K562 (cell line): ENCODE measurements around the gene ACTN1. TPM values are rescaled to one million over a fixed set of nuclear protein-coding genes. Genes with fewer than 3 reads are reported as not detected.

ENCODE experiments used
- ATAC-seq: fragments of 200-7000 bp; cut with Tn5 transposase; 3 replicates; pipeline ENCODE4 v1.9.1; 2020; ENCODE audit warnings: moderate library complexity
- BruUV-seq: library from RNA; stranded (reverse); fragments of 400-500 nt; replicated peaks from 2 replicates; lab custom pipeline; 2021; lab: Mats Ljungman, UMichigan
- CTCF ChIA-PET: fragments of 300-600 bp; formaldehyde crosslinking; extraction: SDS; loops from one replicate; lab custom pipeline; 2021; ENCODE audit warnings: low intra/inter-chr PET ratio; lab: Yijun Ruan, JAX
- POLR2A ChIA-PET: fragments of 300-600, 350-650 bp; sonication (Branson Sonifier 250); formaldehyde crosslinking; extraction: SDS; loops from one replicate; lab custom pipeline; 2021; ENCODE audit warnings: antibody characterized with exemption, inconsistent platforms; lab: Yijun Ruan, JAX
- DNase-seq, 4 experiments: peaks; one replicate each; pipeline versions ENCODE4 v3.0.0 to v3.0.0-alpha.2; 2011 to 2018; ENCODE audit warnings: low spot score in 3 of 4, mixed read lengths in 3 of 4; ENCODE audit errors: extremely low read depth in 1 of 4
- FAIRE-seq: peaks from 2 replicates; lab custom pipeline; 2011; peaks lifted over from hg19 to GRCh38; lab: Jason Lieb, UNC
- H2AFZ ChIP-seq: 2 replicates; pipeline ENCODE4 v1.6.0; 2011; ENCODE audit warnings: low read depth, low read length, control low read depth, inconsistent platforms
- H3K27ac ChIP-seq: fragments of 200-600 bp; 3 replicates; pipeline ENCODE4 v1.8.0; 2011; ENCODE audit warnings: low read depth, mild to moderate bottlenecking, control low read depth, inconsistent platforms, low read length, moderate library complexity, mixed read lengths; ENCODE audit errors: extremely low read depth
- H3K27me3 ChIP-seq, 2 experiments: fragments of 300-600 bp in 1 of 2; 2 replicates in 1 of 2; 3 replicates in 1 of 2; pipeline versions ENCODE4 v1.6.0 to v1.8.0; 2011; ENCODE audit warnings: inconsistent platforms in 2 of 2, low read length in 2 of 2, mild to moderate bottlenecking in 1 of 2, mixed read lengths in 1 of 2, moderate library complexity in 1 of 2; ENCODE audit not compliant: control insufficient read depth in 2 of 2, insufficient read depth in 2 of 2
- H3K36me3 ChIP-seq: fragments of 300-600 bp; 3 replicates; pipeline ENCODE4 v1.8.0; 2011; ENCODE audit warnings: mild to moderate bottlenecking, low read length, inconsistent platforms; ENCODE audit not compliant: control insufficient read depth, insufficient read depth
- H3K4me1 ChIP-seq, 2 experiments: fragments of 200-600 bp in 1 of 2; replicated peaks in 1 of 2; 2 replicates in 1 of 2; 3 replicates in 1 of 2; pipeline versions ENCODE4 v1.5.1 to v1.8.0; 2011; ENCODE audit warnings: inconsistent platforms in 2 of 2, low read length in 2 of 2, mild to moderate bottlenecking in 1 of 2, mixed read lengths in 1 of 2, moderate library complexity in 1 of 2; ENCODE audit not compliant: control insufficient read depth in 2 of 2, insufficient read depth in 2 of 2
- H3K4me2 ChIP-seq: 2 replicates; pipeline ENCODE4 v1.6.1; 2011; ENCODE audit warnings: low read length, control low read depth, inconsistent platforms, mixed read lengths; ENCODE audit not compliant: insufficient read depth
- H3K4me3 ChIP-seq: fragments of 200-600 bp; sonication (generic), shearing (Covaris generic); 2 replicates; pipeline ENCODE4 v1.5.1; 2016; ENCODE audit warnings: control low read depth, inconsistent platforms
- H3K79me2 ChIP-seq: fragments of 200-600 bp; 3 replicates; pipeline ENCODE4 v1.8.0; 2011; ENCODE audit warnings: low read length, inconsistent platforms; ENCODE audit not compliant: control insufficient read depth, insufficient read depth
- H3K9ac ChIP-seq, 2 experiments: 2 replicates each; pipeline versions ENCODE4 v1.6.0 to v1.6.1; 2011; ENCODE audit warnings: low read depth in 2 of 2, low read length in 2 of 2, control low read depth in 1 of 2, inconsistent platforms in 1 of 2, mild to moderate bottlenecking in 1 of 2, mixed read lengths in 1 of 2; ENCODE audit not compliant: insufficient read depth in 1 of 2
- H3K9me1 ChIP-seq: one replicate; pipeline ENCODE4 v1.6.0; 2011; ENCODE audit warnings: inconsistent platforms, mild to moderate bottlenecking, low read length, moderate library complexity; ENCODE audit not compliant: control insufficient read depth, insufficient read depth
- H3K9me3 ChIP-seq: replicated peaks from 2 replicates; pipeline ENCODE4 v1.5.1; 2011; ENCODE audit warnings: low read depth, low read length, inconsistent platforms; ENCODE audit not compliant: control insufficient read depth, insufficient read depth
- H4K20me1 ChIP-seq: replicated peaks from 2 replicates; pipeline ENCODE4 v1.6.1; 2011; ENCODE audit warnings: low read length, inconsistent platforms, mixed read lengths; ENCODE audit not compliant: control insufficient read depth, insufficient read depth
- CHCHD3 ChIP-seq: fragments of 250-450 bp; sonication (Bioruptor Pico); IDR thresholded peaks from 2 replicates; pipeline ENCODE4 v2.1.2; 2022; ENCODE audit warnings: mild to moderate bottlenecking
- CTCF ChIP-seq, 3 experiments: IDR thresholded peaks in 2 of 3; conservative IDR thresholded peaks in 1 of 3; 2 replicates each; pipeline ENCODE4 v1.5.1; 2011 to 2012; ENCODE audit warnings: low read length in 3 of 3, mild to moderate bottlenecking in 3 of 3, control low read depth in 2 of 3, improper control_type of control experiment in 1 of 3, inconsistent platforms in 1 of 3, low read depth in 1 of 3, mixed read lengths in 1 of 3, moderate library complexity in 1 of 3; ENCODE audit not compliant: insufficient read depth in 2 of 3
- EP300 ChIP-seq: IDR thresholded peaks from 2 replicates; pipeline ENCODE4 v1.6.1; 2012; ENCODE audit warnings: low read length, improper control_type of control experiment
- FOXJ2 ChIP-seq: fragments of 200-800 bp; sonication (Bioruptor generic); IDR thresholded peaks from 2 replicates; pipeline ENCODE4 v1.6.1; 2016; ENCODE audit warnings: missing genetic modification characterization, missing compliant biosample characterization
- KHSRP ChIP-seq: fragments of 450-650 bp; IDR thresholded peaks from 2 replicates; pipeline ENCODE4 v1.6.1; 2017
- KLF6 ChIP-seq: fragments of 250-450 bp; sonication (Bioruptor Pico); IDR thresholded peaks from 2 replicates; pipeline ENCODE4 v1.4.0; 2020; ENCODE audit warnings: mild to moderate bottlenecking, moderate library complexity, borderline replicate concordance
- RBM14 ChIP-seq: fragments of 200-400 bp; formaldehyde crosslinking; IDR thresholded peaks from 2 replicates; pipeline ENCODE4 v1.6.1; 2018; ENCODE audit warnings: low read depth, mild to moderate bottlenecking, low read length, moderate library complexity, borderline replicate concordance; ENCODE audit not compliant: insufficient read depth
- ZNF217 ChIP-seq: sonication (generic); formaldehyde crosslinking; IDR thresholded peaks from 2 replicates; pipeline ENCODE4 v1.8.0; 2022; ENCODE audit warnings: mild to moderate bottlenecking, missing genetic modification reagents
- ZNF280B ChIP-seq: fragments of 250-450 bp; sonication (Bioruptor Pico); IDR thresholded peaks from 2 replicates; pipeline ENCODE4 v1.5.1; 2021; ENCODE audit warnings: mild to moderate bottlenecking
- ZNF584 ChIP-seq: fragments of 200-800 bp; sonication (Bioruptor generic); IDR thresholded peaks from 2 replicates; pipeline ENCODE4 v1.6.1; 2016; ENCODE audit warnings: low read depth, mild to moderate bottlenecking, missing genetic modification characterization, missing compliant biosample characterization
- ZNF644 ChIP-seq: fragments of 200-800 bp; sonication (Bioruptor generic); IDR thresholded peaks from 2 replicates; pipeline ENCODE4 v1.6.1; 2016; ENCODE audit warnings: low read depth, missing genetic modification characterization, missing compliant biosample characterization
- ZNF668 ChIP-seq: fragments of 250-450 bp; sonication (Bioruptor Pico); IDR thresholded peaks from 2 replicates; pipeline ENCODE4 v1.8.0; 2022; ENCODE audit warnings: mild to moderate bottlenecking, inconsistent platforms
- ZNF76 ChIP-seq: fragments of 250-450 bp; sonication (Bioruptor Pico); IDR thresholded peaks from 2 replicates; pipeline ENCODE4 v1.4.0; 2020; ENCODE audit warnings: mild to moderate bottlenecking, moderate library complexity, borderline replicate concordance
- WGBS: fragments of 100-300 bp; shearing (Covaris generic); methylation state at CpG from one replicate; pipeline ENCODE4 v1.1.6; 2016; ENCODE audit warnings: low coverage, mixed read lengths; ENCODE audit not compliant: insufficient coverage; ENCODE audit errors: missing lambda C conversion rate; 5-methylcytosine and 5-hydroxymethylcytosine counted together
- in situ Hi-C: fragments of 300-500 bp; cut with MboI; formaldehyde crosslinking; loops from 4 replicates; pipeline ENCODE4 v1.15.0; 2018; ENCODE audit warnings: inconsistent platforms, mixed read lengths
- intact Hi-C: fragments of 100-400 bp; cut with micrococcal nuclease; formaldehyde crosslinking; loops from 2 replicates; pipeline ENCODE4 v1.14.2; 2022
- polyA plus RNA-seq, 8 experiments: library from polyadenylated mRNA; depleted of rRNA in 4 of 8; stranded (reverse) in 5 of 8; unstranded in 3 of 8; fragments of >200 nt; fragmentation: Nextera tagmentation in 2 of 8; fragmentation: Illumina TruSeq in 1 of 8; extraction: Ambion mirVana in 2 of 8; extraction: Trizol in 1 of 8; gene quantifications; 2 replicates each; pipeline versions ENCODE4 v1.2.1 to v1.2.3, GENCODE V29; 2011 to 2014; ENCODE audit warnings: inconsistent platforms in 1 of 8, missing spikeins in 1 of 8
- total RNA-seq, 7 experiments: library from RNA; depleted of rRNA in 6 of 7; stranded (reverse); fragments of >200 nt in 6 of 7; fragmentation: Illumina TruSeq in 2 of 7; extraction: Trizol in 2 of 7; gene quantifications; 2 replicates each; pipeline versions ENCODE4 v1.2.1 to v1.2.3, GENCODE V29; 2011 to 2021; ENCODE audit warnings: low replicate concordance in 1 of 7

Gene ACTN1
- total and polyA plus RNA-seq, 9 of the 15 experiments (the other 6 are each of a cell fraction or from before 2014, with no cell fraction given): 2.2 to 67.7 (median 34.5) TPM

- TF ChIP-seq ZNF280B (CRISPR knock-in tag): no peak
Measured at GRCh38 chr14:69027242-69027913, 48.3 kb upstream of the ACTN1 start (continued).

DNA sequence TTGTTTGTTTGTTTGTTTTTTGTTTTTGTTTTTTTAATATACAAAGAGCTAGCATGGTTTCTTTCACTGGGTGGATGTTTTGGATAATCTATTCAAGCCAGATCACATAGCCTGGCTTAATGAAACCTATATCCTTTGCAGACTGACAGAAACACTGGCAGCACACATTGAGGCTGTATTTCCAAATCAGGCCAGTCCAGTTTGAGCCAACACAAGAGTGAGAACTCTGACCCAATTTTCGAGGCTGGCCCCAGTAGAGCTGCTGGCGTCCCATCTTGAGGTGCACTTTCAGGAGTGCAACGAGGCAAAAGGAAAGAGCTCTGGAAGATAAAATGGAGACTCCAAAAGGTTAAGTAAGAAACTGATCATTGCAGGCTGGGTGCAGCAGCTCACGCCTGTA is 43.9 kb upstream of the ACTN1 start:
- H2AFZ ChIP-seq: no peak overlapping the region
- no peak overlapping the region for H3K27ac ChIP-seq
- TF ChIP-seq FOXJ2 (tag) (no peak), ZNF668 (CRISPR knock-in tag) (no peak), CHCHD3 (CRISPR knock-in tag) (no peak), EP300 (no peak), ZNF76 (no peak), RBM14 (no peak), CTCF (IDR thresholded peaks at IDR 0.05 in 2 of 3, conservative IDR thresholded peaks at IDR 0.05 in 1 of 3; ENCODE audit: insufficient read depth in 2 of 3, low read depth in 1 of 3, low read length in 3 of 3) (no peak), KHSRP (no peak), ZNF584 (CRISPR knock-in tag) (no peak), ZNF644 (no peak), ZNF217 (CRISPR knock-in tag) (no peak), KLF6 (CRISPR knock-in tag) (no peak)
- H3K4me2 ChIP-seq: no peak overlapping the region
- H3K9me1 ChIP-seq: no peaks in the 10 kb centered on the region
- ATAC-seq: no peak
- no peaks in the 10 kb centered on the region for H3K79me2 ChIP-seq
- no peaks in the 10 kb centered on the region for H3K9me3 ChIP-seq
- H3K27me3 ChIP-seq: no peaks in the 10 kb centered on the region; a peak in 1 of 5 replicates
- no TSS peak for BruUV-seq
- H3K4me3 ChIP-seq: no peak overlapping the region
- FAIRE-seq: no peak
- 0% methylated on average over 4 of the region's 4 CpGs for WGBS
- H3K36me3 ChIP-seq: no peaks in the 10 kb centered on the region
- no peak overlapping the region for H3K9ac ChIP-seq
- intact Hi-C loops: no loop called here
- ChIA-PET CTCF (no interaction called here), POLR2A (interaction anchor here (1.0 kb wide), 1 partner anchor 14 kb away, joined by 3 read pairs; no protein-coding TSS in a partner anchor)
- H3K4me1 ChIP-seq: peaks cover 0 to 4% of the 10 kb centered on the region in 2 experiments; a peak in 3 of 5 replicates
- H4K20me1 ChIP-seq: no peaks in the 10 kb centered on the region
- DNase-seq: no peak
- in situ Hi-C loops: no loop called here
